KMS-11 (cell line): ENCODE results near the gene PLXNA2.
A peak's percentile ranks its signal among the peaks of the same experiment; 100 is the strongest.

Experiments
- H2AFZ ChIP-seq: fragments of 200-600 bp; sonication (generic); 2 replicates; pipeline ENCODE4 v1.6.1; 2016; ENCODE audit warnings: antibody characterized with exemption, mixed run types, low read depth
- H3K27ac ChIP-seq: fragments of 200-600 bp; sonication (generic); 2 replicates; pipeline ENCODE4 v1.6.1; 2016; ENCODE audit warnings: mild to moderate bottlenecking, mixed run types
- H3K27me3 ChIP-seq: fragments of 200-600 bp; sonication (generic); 2 replicates; pipeline ENCODE4 v1.6.1; 2017; ENCODE audit warnings: mild to moderate bottlenecking, low read depth, mixed run types, moderate library complexity; ENCODE audit not compliant: insufficient read depth
- H3K36me3 ChIP-seq: fragments of 200-600 bp; sonication (generic); 2 replicates; pipeline ENCODE4 v1.6.1; 2017; ENCODE audit warnings: mild to moderate bottlenecking, mixed run types; ENCODE audit not compliant: insufficient read depth
- H3K4me1 ChIP-seq: fragments of 200-600 bp; sonication (generic); 2 replicates; pipeline ENCODE4 v1.6.1; 2016; ENCODE audit warnings: mild to moderate bottlenecking, low read depth, mixed run types; ENCODE audit not compliant: poor library complexity, severe bottlenecking
- H3K4me2 ChIP-seq: fragments of 200-600 bp; sonication (generic); 2 replicates; pipeline ENCODE4 v1.7.0; 2016; ENCODE audit warnings: mild to moderate bottlenecking, mixed run types
- H3K4me3 ChIP-seq: fragments of 200-600 bp; sonication (generic); IDR thresholded peaks from 2 replicates; pipeline ENCODE4 v1.6.1; 2017; ENCODE audit warnings: low read depth, low read length, mixed read lengths; ENCODE audit not compliant: insufficient read depth
- H3K79me2 ChIP-seq: fragments of 200-600 bp; sonication (generic); 2 replicates; pipeline ENCODE4 v1.6.1; 2016; ENCODE audit warnings: low read depth, mixed run types; ENCODE audit not compliant: insufficient read depth
- H3K9ac ChIP-seq: fragments of 200-600 bp; sonication (generic); 2 replicates; pipeline ENCODE4 v1.6.1; 2016; ENCODE audit warnings: mild to moderate bottlenecking, mixed run types
- H4K20me1 ChIP-seq: fragments of 200-600 bp; sonication (generic); 2 replicates; pipeline ENCODE4 v1.6.1; 2016; ENCODE audit warnings: mild to moderate bottlenecking, mixed run types; ENCODE audit not compliant: insufficient read depth
- TF ChIP-seq, protein P1 (sequence below): fragments of 200-600 bp; sonication (generic); conservative IDR thresholded peaks from 2 replicates; pipeline ENCODE4 v1.6.1; 2017; ENCODE audit warnings: low read depth, mild to moderate bottlenecking, antibody characterized with exemption, low read length, moderate library complexity, mixed read lengths

Gene PLXNA2

DNA sequence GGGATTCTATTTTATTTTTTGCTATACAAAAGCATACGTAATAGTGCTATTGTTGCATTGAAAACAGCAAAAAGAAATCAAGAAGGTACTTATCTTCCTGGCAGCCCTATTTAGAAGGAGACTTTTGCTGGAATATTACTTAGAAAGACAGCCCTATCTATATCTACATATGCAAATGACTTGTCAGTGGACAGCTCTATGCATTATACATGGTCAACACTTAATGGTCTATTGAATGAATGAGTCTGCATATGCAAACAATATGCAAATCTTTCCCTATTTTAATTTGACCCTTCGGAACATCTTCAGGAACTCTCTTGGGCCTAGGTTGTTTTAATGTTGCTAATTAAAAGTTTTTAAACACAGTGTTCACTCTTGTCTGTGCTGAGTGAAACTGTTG lies 110.8 kb downstream of the PLXNA2 start:
- TF ChIP-seq, protein P1, sequence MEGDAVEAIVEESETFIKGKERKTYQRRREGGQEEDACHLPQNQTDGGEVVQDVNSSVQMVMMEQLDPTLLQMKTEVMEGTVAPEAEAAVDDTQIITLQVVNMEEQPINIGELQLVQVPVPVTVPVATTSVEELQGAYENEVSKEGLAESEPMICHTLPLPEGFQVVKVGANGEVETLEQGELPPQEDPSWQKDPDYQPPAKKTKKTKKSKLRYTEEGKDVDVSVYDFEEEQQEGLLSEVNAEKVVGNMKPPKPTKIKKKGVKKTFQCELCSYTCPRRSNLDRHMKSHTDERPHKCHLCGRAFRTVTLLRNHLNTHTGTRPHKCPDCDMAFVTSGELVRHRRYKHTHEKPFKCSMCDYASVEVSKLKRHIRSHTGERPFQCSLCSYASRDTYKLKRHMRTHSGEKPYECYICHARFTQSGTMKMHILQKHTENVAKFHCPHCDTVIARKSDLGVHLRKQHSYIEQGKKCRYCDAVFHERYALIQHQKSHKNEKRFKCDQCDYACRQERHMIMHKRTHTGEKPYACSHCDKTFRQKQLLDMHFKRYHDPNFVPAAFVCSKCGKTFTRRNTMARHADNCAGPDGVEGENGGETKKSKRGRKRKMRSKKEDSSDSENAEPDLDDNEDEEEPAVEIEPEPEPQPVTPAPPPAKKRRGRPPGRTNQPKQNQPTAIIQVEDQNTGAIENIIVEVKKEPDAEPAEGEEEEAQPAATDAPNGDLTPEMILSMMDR, result no peak
- H3K27ac ChIP-seq, result no peak overlapping the region
- no peaks in the 10 kb centered on the region for H3K79me2 ChIP-seq
- no peak overlapping the region for H3K4me3 ChIP-seq
- H3K4me2 ChIP-seq, result no peak overlapping the region
- no peak overlapping the region for H3K9ac ChIP-seq
- H4K20me1 ChIP-seq, result no peaks in the 10 kb centered on the region
- no peaks in the 10 kb centered on the region for H3K27me3 ChIP-seq
- H2AFZ ChIP-seq, result no peak overlapping the region
- H3K4me1 ChIP-seq, result no peaks in the 10 kb centered on the region
- no peaks in the 10 kb centered on the region for H3K36me3 ChIP-seq

DNA sequence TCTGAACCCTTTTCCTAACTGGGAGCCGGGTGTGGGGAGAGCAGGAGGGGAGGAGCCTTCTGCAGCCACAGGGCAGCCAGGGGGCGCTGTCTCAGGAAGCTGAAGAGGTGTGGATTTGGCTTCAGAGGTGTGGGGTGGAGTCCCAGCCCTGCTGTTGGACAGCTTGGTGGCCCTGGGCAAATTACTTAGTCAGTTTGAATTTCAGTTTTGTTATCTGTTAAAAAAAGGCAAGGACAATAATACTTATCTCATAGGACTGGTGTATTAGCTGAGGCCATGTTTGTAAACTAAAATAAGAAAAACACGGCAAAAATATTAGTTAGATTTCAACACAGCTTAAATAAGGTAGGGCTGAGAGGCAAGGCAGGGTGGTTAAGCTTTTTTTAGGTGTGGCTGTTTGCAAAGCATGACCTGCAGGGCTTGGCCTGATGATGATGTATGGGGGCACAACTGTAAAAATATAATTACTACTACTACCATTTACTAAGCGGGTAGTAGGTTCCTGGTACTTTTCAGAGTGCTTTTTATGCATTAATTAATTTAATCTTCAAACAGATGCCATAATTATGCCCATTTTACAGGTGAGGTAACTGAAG lies 111.8 kb downstream of the PLXNA2 start:
- Histone ChIP-seq H3K4me1 (no peaks in the 10 kb centered on the region), H3K36me3 (no peaks in the 10 kb centered on the region), H3K9ac (no peak overlapping the region), H3K27ac (no peak overlapping the region), H3K27me3 (no peaks in the 10 kb centered on the region), H2AFZ (peak overlapping the region; percentile 11; the same call in 1 of the 2 replicates), H3K4me3 (no peak overlapping the region), H3K79me2 (no peaks in the 10 kb centered on the region), H3K4me2 (no peak overlapping the region), H4K20me1 (no peaks in the 10 kb centered on the region)
- TF ChIP-seq, protein P1, result peak; percentile 97

DNA sequence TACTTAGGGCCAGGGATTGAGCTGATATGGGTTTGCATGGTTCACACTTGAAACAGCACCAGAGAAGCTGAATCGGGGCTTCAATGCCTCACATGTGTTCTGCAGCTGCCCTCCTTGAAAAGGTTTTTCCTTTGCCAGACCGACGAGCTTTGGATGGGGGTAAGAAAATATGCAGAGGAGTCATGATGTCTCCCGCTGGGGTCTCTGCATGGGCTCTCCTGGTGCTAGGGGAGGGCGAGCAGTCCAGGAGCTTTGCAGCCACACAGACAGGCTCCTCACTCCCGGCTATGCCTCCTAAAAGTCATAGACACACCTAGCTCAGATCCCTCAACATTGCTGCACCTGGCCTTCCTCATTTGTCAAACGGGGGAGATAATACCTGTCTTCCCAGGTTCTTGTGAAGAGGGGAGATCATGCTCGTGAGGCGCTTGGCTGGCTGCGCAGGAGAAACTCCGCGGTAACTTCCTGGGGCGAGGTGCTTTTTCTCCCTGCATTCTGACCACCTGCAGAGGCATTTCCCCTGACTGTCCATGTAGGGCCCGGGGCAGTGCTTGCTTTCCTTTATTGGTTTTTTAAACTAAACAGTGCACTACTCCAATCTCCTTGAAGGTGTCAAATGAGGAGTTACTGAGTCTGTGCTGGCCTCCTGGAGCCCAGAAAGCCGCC lies 112.4 kb downstream of the PLXNA2 start:
- H3K27ac ChIP-seq, result no peak overlapping the region
- TF ChIP-seq, protein P1, result no peak
- no peaks in the 10 kb centered on the region for H3K27me3 ChIP-seq
- no peaks in the 10 kb centered on the region for H4K20me1 ChIP-seq
- H3K4me2 ChIP-seq, result no peak overlapping the region
- no peaks in the 10 kb centered on the region for H3K4me1 ChIP-seq
- no peaks in the 10 kb centered on the region for H3K36me3 ChIP-seq
- H2AFZ ChIP-seq, result peak overlapping the region; percentile 11; the same call in 1 of the 2 replicates
- H3K9ac ChIP-seq, result no peak overlapping the region
- no peak overlapping the region for H3K4me3 ChIP-seq
- H3K79me2 ChIP-seq, result no peaks in the 10 kb centered on the region

DNA sequence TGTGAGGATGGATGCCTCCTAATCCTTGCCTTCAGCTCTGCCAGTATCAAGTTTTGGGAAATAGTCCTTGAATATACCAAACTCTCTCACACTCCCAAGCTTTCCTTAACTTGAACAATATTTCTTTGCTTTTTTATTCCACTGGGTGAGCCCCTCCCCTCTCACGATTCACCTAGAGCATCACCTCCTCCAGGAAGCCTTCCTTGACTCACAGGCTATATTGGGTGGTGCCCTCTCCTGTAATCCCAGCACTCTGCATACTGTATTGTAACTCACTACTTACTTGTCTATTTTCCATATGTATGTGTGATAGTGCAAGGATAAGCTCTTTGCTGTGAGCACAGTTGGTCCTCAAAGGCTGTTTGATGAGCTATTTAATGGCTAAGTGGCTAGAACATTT lies 114.7 kb downstream of the PLXNA2 start:
- Histone ChIP-seq H3K79me2 (no peaks in the 10 kb centered on the region), H3K4me2 (no peak overlapping the region), H3K4me1 (no peaks in the 10 kb centered on the region), H2AFZ (no peak overlapping the region), H3K27ac (no peak overlapping the region), H3K4me3 (no peak overlapping the region), H3K36me3 (no peaks in the 10 kb centered on the region), H3K27me3 (no peaks in the 10 kb centered on the region), H3K9ac (no peak overlapping the region), H4K20me1 (no peaks in the 10 kb centered on the region)
- TF ChIP-seq, protein P1, result no peak
